ENCODE measurements around the gene MFAP2. TPM values are rescaled to one million over a fixed set of nuclear protein-coding genes. Genes with fewer than 3 reads are reported as not detected.

Gene MFAP2
- total and polyA plus RNA-seq, 8 donors, result 8.0 to 380 (median 282) TPM

- Histone ChIP-seq H3K27me3 (no peaks in the 10 kb centered on the region), H3K9me3 (no peaks in the 10 kb centered on the region), H3K4me1 (no peaks in the 10 kb centered on the region), H3K27ac (no peak overlapping the region), H3K4me3 (no peak overlapping the region), H3K36me3 (peaks cover 0 to 92% of the 10 kb centered on the region in 2 donors)
- intact Hi-C loops (cut with DNase I), result no loop called here
- no peak for TF ChIP-seq CTCF (IDR thresholded peaks at IDR 0.05)
- ATAC-seq (no peak), DNase-seq (no peak)
Measured at GRCh38 chr1:16993521-16994038, 13.2 kb upstream of the MFAP2 start.

- no peak for DNase-seq
Measured at GRCh38 chr1:16992675-16993074, 12.3 kb upstream of the MFAP2 start.

GRCh38 chr1:16992102-16992501, 11.7 kb upstream of the MFAP2 start:
- DNase-seq, result no peak
- Histone ChIP-seq H3K27ac (no peak overlapping the region), H3K9me3 (no peaks in the 10 kb centered on the region), H3K27me3 (no peaks in the 10 kb centered on the region), H3K36me3 (peaks cover 0 to 94% of the 10 kb centered on the region in 2 donors), H3K4me3 (no peak overlapping the region), H3K4me1 (no peaks in the 10 kb centered on the region)
- no peak for ATAC-seq
- TF ChIP-seq CTCF (IDR thresholded peaks at IDR 0.05), result no peak
- intact Hi-C loops (cut with DNase I), result no loop called here

More at GRCh38 chr1:16992675-16993074, 12.3 kb upstream of the MFAP2 start:
- ATAC-seq, result no peak
- Histone ChIP-seq H3K4me3 (no peak overlapping the region), H3K27ac (no peak overlapping the region), H3K36me3 (peaks cover 0 to 92% of the 10 kb centered on the region in 2 donors), H3K27me3 (no peaks in the 10 kb centered on the region), H3K4me1 (no peaks in the 10 kb centered on the region), H3K9me3 (no peaks in the 10 kb centered on the region)
- no peak for TF ChIP-seq CTCF (IDR thresholded peaks at IDR 0.05)
- intact Hi-C loops (cut with DNase I), result no loop called here

GRCh38 chr1:16991571-16991970, 11.2 kb upstream of the MFAP2 start:
- no peaks in the 10 kb centered on the region for H3K9me3 ChIP-seq
- H3K4me1 ChIP-seq, result no peaks in the 10 kb centered on the region
- peaks cover 0 to 94% of the 10 kb centered on the region in 2 donors for H3K36me3 ChIP-seq
- ATAC-seq (no peak), DNase-seq (no peak)
- H3K27ac ChIP-seq, result no peak overlapping the region
- TF ChIP-seq CTCF (IDR thresholded peaks at IDR 0.05), result no peak
- H3K4me3 ChIP-seq, result no peak overlapping the region
- intact Hi-C loops (cut with DNase I), result no loop called here
- H3K27me3 ChIP-seq, result no peaks in the 10 kb centered on the region

- no peak overlapping the region for H3K4me3 ChIP-seq
- no peaks in the 10 kb centered on the region for H3K27me3 ChIP-seq
- H3K9me3 ChIP-seq, result no peaks in the 10 kb centered on the region
- H3K27ac ChIP-seq, result no peak overlapping the region
- TF ChIP-seq CTCF (IDR thresholded peaks at IDR 0.05), result no peak
- intact Hi-C loops (cut with DNase I), result no loop called here
- peaks cover 0 to 92% of the 10 kb centered on the region in 2 donors for H3K36me3 ChIP-seq
- H3K4me1 ChIP-seq, result no peaks in the 10 kb centered on the region
- DNase-seq (no peak), ATAC-seq (no peak)
Measured at GRCh38 chr1:16989676-16990391, 9.4 kb upstream of the MFAP2 start.
